Naive B cell (primary cell): ENCODE results near the gene ECHS1. TPM values are rescaled to one million over a fixed set of nuclear protein-coding genes. Genes with fewer than 3 reads are reported as not detected.

Source experiments
- ATAC-seq, 2 donors: fragments of 150-1000 bp; cut with Tn5 transposase; 2 replicates each; pipeline ENCODE4 v1.10.0; 2021; ENCODE audit warnings: low read depth in 2 of 2, mild to moderate bottlenecking in 2 of 2, moderate library complexity in 2 of 2
- DNase-seq: peaks from one replicate; pipeline ENCODE4 v3.0.0; 2022
- H3K27ac Mint-ChIP-seq, 6 donors: one replicate each; pipeline ENCODE4 v1.8.0; 2020 to 2022; ENCODE audit warnings: mild to moderate bottlenecking in 6 of 6, mixed read lengths in 6 of 6, moderate library complexity in 5 of 6, inconsistent platforms in 2 of 6
- H3K27me3 Mint-ChIP-seq, 3 donors: one replicate each; pipeline ENCODE4 v1.8.0; 2021 to 2022; ENCODE audit warnings: mixed read lengths in 3 of 3, mild to moderate bottlenecking in 1 of 3
- H3K36me3 Mint-ChIP-seq, 2 donors: one replicate each; pipeline ENCODE4 v1.8.0; 2020 to 2022; ENCODE audit warnings: mixed read lengths in 2 of 2, inconsistent platforms in 1 of 2, mild to moderate bottlenecking in 1 of 2
- H3K4me1 Mint-ChIP-seq, 3 donors: one replicate each; pipeline ENCODE4 v1.8.0; 2020 to 2022; ENCODE audit warnings: mixed read lengths in 3 of 3, inconsistent platforms in 1 of 3, mild to moderate bottlenecking in 1 of 3, moderate library complexity in 1 of 3
- H3K4me3 Mint-ChIP-seq, 8 donors: one replicate each; pipeline ENCODE4 v1.8.0; 2020 to 2022; ENCODE audit warnings: mild to moderate bottlenecking in 8 of 8, mixed read lengths in 8 of 8, moderate library complexity in 8 of 8, inconsistent platforms in 2 of 8
- H3K9me3 Mint-ChIP-seq, 7 donors: one replicate each; pipeline ENCODE4 v1.8.0; 2020 to 2022; ENCODE audit warnings: mixed read lengths in 7 of 7, mild to moderate bottlenecking in 5 of 7, inconsistent platforms in 2 of 7, moderate library complexity in 1 of 7
- polyA plus RNA-seq, 6 donors: library from polyadenylated mRNA; unstranded; fragments of 300-500 nt; fragmentation: Illumina TruSeq; gene quantifications; one replicate each; pipeline ENCODE4 v1.2.3, GENCODE V29; 2021; ENCODE audit warnings: low read depth in 6 of 6

The ECHS1 gene
- polyA plus RNA-seq, 6 donors from 2014 or later = 89.3 to 121 (median 110) TPM

- H3K27ac Mint-ChIP-seq = peak overlapping the region in 1 of 6 donors; percentile 38
- peaks cover 4 to 13% of the 10 kb centered on the region in 2 donors for H3K36me3 Mint-ChIP-seq
- H3K4me1 Mint-ChIP-seq = peaks cover 7 to 19% (median 11%) of the 10 kb centered on the region in 3 donors
- H3K27me3 Mint-ChIP-seq = no peaks in the 10 kb centered on the region
- no peak overlapping the region for H3K4me3 Mint-ChIP-seq
- DNase-seq = no peak
- no peak for ATAC-seq
- no peaks in the 10 kb centered on the region for H3K9me3 Mint-ChIP-seq
Measured at GRCh38 chr10:133366751-133367150, 6.4 kb downstream of the ECHS1 start.

GRCh38 chr10:133366130-133366478, 7.0 kb downstream of the ECHS1 start:
- DNase-seq (no peak), ATAC-seq (no peak)
- Mint-ChIP-seq H3K27ac (peak overlapping the region in 1 of 6 donors; percentile 69), H3K4me1 (peaks cover 14 to 20% (median 14%) of the 10 kb centered on the region in 3 donors), H3K36me3 (peaks cover 4 to 13% of the 10 kb centered on the region in 2 donors), H3K4me3 (no peak overlapping the region), H3K9me3 (no peaks in the 10 kb centered on the region), H3K27me3 (no peaks in the 10 kb centered on the region)

GRCh38 chr10:133365461-133366129, 7.6 kb downstream of the ECHS1 start:
- H3K36me3 Mint-ChIP-seq = peaks cover 4 to 13% of the 10 kb centered on the region in 2 donors
- no peak for ATAC-seq
- DNase-seq = no peak

GRCh38 chr10:133364645-133365431, 8.3 kb downstream of the ECHS1 start:
- DNase-seq (no peak), ATAC-seq (no peak)
- Mint-ChIP-seq H3K36me3 (peaks cover 4 to 13% of the 10 kb centered on the region in 2 donors), H3K27ac (no peak overlapping the region), H3K4me3 (peak overlapping the region in 1 of 8 donors; percentile 8), H3K4me1 (peaks cover 19 to 26% (median 22%) of the 10 kb centered on the region in 3 donors), H3K27me3 (no peaks in the 10 kb centered on the region), H3K9me3 (no peaks in the 10 kb centered on the region)

More at GRCh38 chr10:133365461-133366129, 7.6 kb downstream of the ECHS1 start:
- H3K27me3 Mint-ChIP-seq = no peaks in the 10 kb centered on the region
- peak overlapping the region in 1 of 6 donors; percentile 54 for H3K27ac Mint-ChIP-seq
- no peak overlapping the region for H3K4me3 Mint-ChIP-seq
- H3K9me3 Mint-ChIP-seq = no peaks in the 10 kb centered on the region
- peaks cover 14 to 22% (median 19%) of the 10 kb centered on the region in 3 donors for H3K4me1 Mint-ChIP-seq

- no peak for ATAC-seq
- H3K27ac Mint-ChIP-seq = peak overlapping the region in 1 of 6 donors; percentile 88
- H3K27me3 Mint-ChIP-seq = no peaks in the 10 kb centered on the region
- peak overlapping the region in 1 of 8 donors; percentile 40 for H3K4me3 Mint-ChIP-seq
- H3K4me1 Mint-ChIP-seq = peaks cover 19 to 26% (median 22%) of the 10 kb centered on the region in 3 donors
- peaks cover 4 to 9% of the 10 kb centered on the region in 2 donors for H3K36me3 Mint-ChIP-seq
- DNase-seq = no peak
- H3K9me3 Mint-ChIP-seq = no peaks in the 10 kb centered on the region
Measured at GRCh38 chr10:133362846-133363245, 10.3 kb downstream of the ECHS1 start.

GRCh38 chr10:133361773-133362441, 11.2 kb downstream of the ECHS1 start:
- H3K27me3 Mint-ChIP-seq = no peaks in the 10 kb centered on the region
- H3K36me3 Mint-ChIP-seq = peaks cover 4 to 7% of the 10 kb centered on the region in 2 donors
- H3K27ac Mint-ChIP-seq = peak overlapping the region; percentile 27 to 72 (median 33)

GRCh38 chr10:133361227-133361626, 11.9 kb downstream of the ECHS1 start:
- H3K27ac Mint-ChIP-seq = peak overlapping the region in 5 of 6 donors; percentile 34 to 72 (median 52)
- H3K4me1 Mint-ChIP-seq = peaks cover 21 to 31% (median 23%) of the 10 kb centered on the region in 3 donors
- no peaks in the 10 kb centered on the region for H3K27me3 Mint-ChIP-seq
- no peaks in the 10 kb centered on the region for H3K9me3 Mint-ChIP-seq
- peaks cover 4 to 7% of the 10 kb centered on the region in 2 donors for H3K36me3 Mint-ChIP-seq
- DNase-seq (no peak), ATAC-seq (no peak)
- H3K4me3 Mint-ChIP-seq = peak overlapping the region in 7 of 8 donors; percentile 2 to 87 (median 49)

More at GRCh38 chr10:133361773-133362441, 11.2 kb downstream of the ECHS1 start:
- Mint-ChIP-seq H3K9me3 (no peaks in the 10 kb centered on the region), H3K4me3 (peak overlapping the region; percentile 2 to 87 (median 68)), H3K4me1 (peaks cover 19 to 26% (median 22%) of the 10 kb centered on the region in 3 donors)
- ATAC-seq (peak; percentile 3 to 7), DNase-seq (no peak)

GRCh38 chr10:133359972-133360610, 13.1 kb downstream of the ECHS1 start:
- H3K4me1 Mint-ChIP-seq = peaks cover 24 to 34% (median 32%) of the 10 kb centered on the region in 3 donors
- H3K9me3 Mint-ChIP-seq = no peaks in the 10 kb centered on the region
- H3K27ac Mint-ChIP-seq = peak overlapping the region in 4 of 6 donors; percentile 30 to 91 (median 38)
- peaks cover 4 to 7% of the 10 kb centered on the region in 2 donors for H3K36me3 Mint-ChIP-seq
- DNase-seq (no peak), ATAC-seq (no peak)
- no peaks in the 10 kb centered on the region for H3K27me3 Mint-ChIP-seq
- peak overlapping the region in 3 of 8 donors; percentile 15 to 41 (median 16) for H3K4me3 Mint-ChIP-seq

GRCh38 chr10:133359554-133359971, 13.6 kb downstream of the ECHS1 start:
- Mint-ChIP-seq H3K9me3 (no peaks in the 10 kb centered on the region), H3K27ac (peak overlapping the region in 3 of 6 donors; percentile 30 to 42 (median 34)), H3K27me3 (no peaks in the 10 kb centered on the region), H3K4me1 (peaks cover 24 to 34% (median 32%) of the 10 kb centered on the region in 3 donors), H3K36me3 (peaks cover 1 to 2% of the 10 kb centered on the region in 2 donors), H3K4me3 (no peak overlapping the region)
- ATAC-seq (no peak), DNase-seq (no peak)

GRCh38 chr10:133358925-133359310, 14.2 kb downstream of the ECHS1 start:
- DNase-seq (no peak), ATAC-seq (no peak)
- H3K27ac Mint-ChIP-seq = no peak overlapping the region
- no peaks in the 10 kb centered on the region for H3K36me3 Mint-ChIP-seq
- peaks cover 24 to 34% (median 32%) of the 10 kb centered on the region in 3 donors for H3K4me1 Mint-ChIP-seq
- peak overlapping the region in 3 of 8 donors; percentile 30 to 67 (median 37) for H3K4me3 Mint-ChIP-seq
- H3K27me3 Mint-ChIP-seq = no peaks in the 10 kb centered on the region
- no peaks in the 10 kb centered on the region for H3K9me3 Mint-ChIP-seq

- no peaks in the 10 kb centered on the region for H3K9me3 Mint-ChIP-seq
- no peaks in the 10 kb centered on the region for H3K27me3 Mint-ChIP-seq
- H3K4me1 Mint-ChIP-seq = peaks cover 24 to 34% (median 32%) of the 10 kb centered on the region in 3 donors
- H3K36me3 Mint-ChIP-seq = no peaks in the 10 kb centered on the region
- no peak overlapping the region for H3K27ac Mint-ChIP-seq
- peak overlapping the region in 5 of 8 donors; percentile 30 to 72 (median 62) for H3K4me3 Mint-ChIP-seq
- ATAC-seq = no peak
- no peak for DNase-seq
Measured at GRCh38 chr10:133358162-133358924, 14.8 kb downstream of the ECHS1 start.
